Activated CD8-positive, alpha-beta memory T cell treated with anti-CD3 and anti-CD28 coated beads for 1 hour (primary cell): Measurements from ENCODE around the gene RTTN.
"Not testable (repeated sequence)": the region's sequence is repeated elsewhere in the genome, so short reads cannot be mapped to it uniquely, and the experiment has no call there.

Source experiments
- DNase-seq, 2 donors: peaks; one replicate each; pipeline ENCODE4 v3.0.0-alpha.2; 2020; ENCODE audit warnings: low read depth in 1 of 2; ENCODE audit errors: extremely low read depth in 1 of 2

Gene RTTN, protein sequence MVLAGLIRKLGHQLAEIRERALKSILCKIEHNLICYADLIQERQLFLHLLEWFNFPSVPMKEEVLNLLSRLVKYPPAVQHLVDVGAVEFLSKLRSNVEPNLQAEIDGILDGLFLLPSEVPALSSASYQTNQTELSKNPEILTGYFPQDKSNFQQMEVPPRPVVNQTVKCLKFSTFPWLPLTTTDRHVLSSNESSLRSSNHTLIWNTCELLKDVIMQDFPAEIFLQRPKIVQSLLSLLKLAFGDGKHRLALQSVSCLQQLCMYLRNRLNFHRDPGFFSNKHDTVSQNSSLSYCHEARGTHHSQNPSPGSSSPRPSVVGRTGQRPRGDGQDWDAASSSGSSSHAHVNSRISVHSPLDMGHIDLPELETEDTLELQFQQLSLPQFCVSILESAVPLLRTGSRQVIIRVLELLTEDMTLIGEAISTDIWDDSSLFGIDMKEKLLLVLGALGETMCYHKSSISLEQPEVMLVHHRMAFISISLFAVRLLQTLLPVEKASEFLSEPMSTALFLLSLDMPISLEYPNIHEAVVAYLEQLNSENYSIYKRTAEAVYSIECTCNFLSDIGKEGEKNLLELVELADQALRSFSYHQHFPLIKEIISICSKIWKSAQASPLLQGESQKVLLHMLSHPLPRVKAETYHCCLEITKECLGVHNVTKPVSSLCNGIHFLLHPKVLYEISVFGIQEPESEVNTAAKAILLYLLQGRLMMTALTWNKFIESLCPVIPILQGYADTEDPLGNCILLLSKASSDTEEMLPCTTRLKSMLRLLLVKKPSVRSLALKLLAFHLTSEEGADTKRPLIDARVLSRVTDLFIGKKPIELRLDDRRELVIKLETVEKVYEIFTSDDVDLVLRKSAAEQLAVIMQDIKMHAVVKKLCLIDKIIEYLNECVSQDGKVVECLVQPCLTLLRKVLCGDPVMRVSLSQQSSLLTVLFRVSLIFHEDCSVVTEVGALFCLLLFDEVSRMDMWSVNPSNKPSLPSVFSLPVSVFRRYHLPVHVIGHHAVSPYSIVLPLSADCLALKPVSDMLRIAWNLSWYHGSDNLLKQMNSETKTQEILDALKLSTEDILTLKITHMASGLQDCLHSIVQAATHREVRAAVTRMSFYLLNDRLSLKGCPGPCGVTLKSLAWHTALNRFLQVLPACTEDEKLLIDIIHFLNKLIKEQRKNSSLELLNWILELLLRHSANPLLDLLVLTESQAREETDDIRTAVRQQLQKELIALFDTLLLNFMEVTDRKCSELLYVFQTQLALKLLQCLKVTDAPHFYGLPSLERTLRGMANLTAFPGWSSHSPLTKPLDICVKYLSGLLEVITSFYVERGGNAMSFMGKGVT (N-terminal part only)

DNA sequence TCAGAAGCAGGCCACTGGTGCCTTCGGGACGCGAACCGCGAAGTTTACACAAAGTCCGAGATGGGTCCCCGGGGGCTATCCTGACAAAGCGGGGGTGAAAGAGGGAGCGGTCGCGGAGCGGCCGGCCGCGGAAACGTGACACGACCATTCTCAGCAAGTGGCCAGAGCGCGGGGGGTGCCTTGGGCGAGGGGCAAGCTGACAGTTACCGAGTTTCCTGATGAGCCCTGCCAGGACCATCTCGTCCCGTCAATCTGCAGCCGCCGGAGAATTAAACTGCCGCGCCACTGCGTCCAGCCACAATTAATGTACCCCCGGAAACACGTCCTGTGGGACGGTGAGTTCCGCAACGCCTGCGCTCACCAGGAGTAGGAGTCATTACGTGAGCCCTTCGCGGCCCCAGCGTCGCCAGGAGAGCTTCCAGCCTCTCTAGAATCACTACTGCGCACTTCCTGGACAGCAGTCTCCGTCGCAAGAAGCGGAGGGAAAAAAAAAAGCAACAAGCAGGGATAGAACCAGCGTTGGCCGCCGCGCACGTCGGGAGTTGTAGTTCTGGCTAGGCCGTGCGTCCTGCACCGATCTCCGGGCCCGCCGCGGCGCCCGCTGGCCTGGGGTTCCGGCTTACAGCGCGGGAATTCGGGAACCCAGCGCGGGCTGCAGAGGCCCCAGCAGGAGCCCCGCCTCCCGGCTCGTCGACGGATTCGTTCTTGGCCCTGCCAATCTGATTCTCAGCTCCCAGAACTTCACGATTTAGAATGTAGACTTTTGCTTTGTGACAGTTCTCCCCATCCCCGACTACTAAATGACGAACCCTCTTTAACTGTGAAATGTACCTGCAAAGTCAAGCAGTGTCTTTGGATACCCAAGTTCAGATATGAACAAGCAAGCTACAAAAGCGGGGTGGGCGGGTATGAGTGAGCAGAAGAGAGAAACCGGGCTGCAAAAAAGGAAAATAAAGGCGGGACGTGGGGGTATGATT lies at the start of gene RTTN:
TSS of gene RTTN (minus strand) at position 267 of the 977 bp plus-strand sequence. CDS start at position 238, 29 bp downstream.
- peak; percentile 72 to 84 for DNase-seq

GRCh38 chr18:70250781-70251180 lies 45.3 kb upstream of the RTTN start:
- DNase-seq, result no peak

DNA sequence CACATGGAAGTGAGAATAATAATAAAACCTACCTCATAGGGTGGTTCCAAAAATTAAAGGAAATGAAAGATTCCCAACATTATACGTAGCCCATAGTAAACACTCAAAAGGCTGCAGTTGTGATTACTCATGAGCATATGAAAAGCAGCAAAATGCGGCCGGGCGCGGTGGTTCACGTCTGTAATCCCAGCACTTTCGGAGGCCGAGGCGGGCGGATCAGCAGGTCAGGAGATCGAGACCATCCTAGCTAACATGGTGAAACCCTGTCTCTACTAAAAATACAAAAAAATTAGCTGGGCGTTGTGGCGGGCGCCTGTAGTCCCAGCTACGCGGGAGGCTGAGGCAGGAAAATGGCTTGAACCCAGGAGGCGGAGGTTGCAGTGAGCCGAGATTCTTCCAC lies 44.4 kb upstream of the RTTN start:
- not testable (repeated sequence) for DNase-seq

DNA sequence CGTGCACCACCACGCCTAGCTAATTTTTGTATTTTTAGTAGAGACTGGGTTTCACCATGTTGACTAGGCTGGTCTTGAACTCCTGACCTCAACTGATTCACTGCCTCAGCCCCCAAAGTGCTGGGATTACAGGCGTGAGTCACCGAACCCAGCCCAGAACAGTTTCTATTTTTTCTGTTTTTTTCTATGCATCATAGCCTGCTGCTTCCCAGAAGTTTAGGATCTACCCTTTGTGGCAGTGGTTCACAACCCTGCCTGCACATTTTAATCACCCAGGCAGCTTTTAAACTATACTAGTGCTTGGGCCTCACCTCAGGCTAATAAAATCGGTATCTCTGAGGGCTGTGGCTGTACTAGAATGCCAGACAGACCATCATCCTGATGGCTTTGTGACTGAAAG lies 43.6 kb upstream of the RTTN start:
- DNase-seq, result no peak

- no peak for DNase-seq
These were observed 40.6 kb upstream of the RTTN start for GRCh38 chr18:70246061-70246466.

- DNase-seq, result no peak
These were observed 37.8 kb upstream of the RTTN start for GRCh38 chr18:70243131-70243929.

DNA sequence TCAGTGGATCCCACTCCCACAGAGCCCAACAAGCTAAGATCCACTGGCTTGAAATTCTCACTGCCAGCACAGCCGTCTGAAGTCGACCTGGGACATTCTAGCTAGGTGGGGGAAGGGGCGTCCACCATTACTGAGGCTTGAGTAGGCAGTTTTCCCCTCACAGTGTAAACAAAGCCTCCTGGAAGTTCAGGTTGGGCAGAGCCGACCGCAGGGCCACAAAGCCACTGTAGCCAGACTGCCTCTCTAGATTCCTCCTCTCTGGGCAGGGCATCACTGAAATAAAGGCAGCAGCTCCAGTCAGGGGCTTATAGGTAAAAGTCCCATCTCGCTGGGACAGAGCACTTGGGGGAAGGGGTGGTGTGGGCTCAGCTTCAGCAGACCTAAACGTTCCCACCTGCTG lies 31.4 kb upstream of the RTTN start:
- not testable (repeated sequence) for DNase-seq

- no peak for DNase-seq
These were observed 30.0 kb upstream of the RTTN start for GRCh38 chr18:70235478-70235877.

GRCh38 chr18:70234667-70235459 lies 29.4 kb upstream of the RTTN start:
- DNase-seq, result no peak

GRCh38 chr18:70233974-70234373 lies 28.5 kb upstream of the RTTN start:
- no peak for DNase-seq

- DNase-seq, result no peak
These were observed 26.8 kb upstream of the RTTN start for GRCh38 chr18:70232261-70232660.

GRCh38 chr18:70229639-70230038 lies 24.2 kb upstream of the RTTN start:
- DNase-seq, result no peak

DNA sequence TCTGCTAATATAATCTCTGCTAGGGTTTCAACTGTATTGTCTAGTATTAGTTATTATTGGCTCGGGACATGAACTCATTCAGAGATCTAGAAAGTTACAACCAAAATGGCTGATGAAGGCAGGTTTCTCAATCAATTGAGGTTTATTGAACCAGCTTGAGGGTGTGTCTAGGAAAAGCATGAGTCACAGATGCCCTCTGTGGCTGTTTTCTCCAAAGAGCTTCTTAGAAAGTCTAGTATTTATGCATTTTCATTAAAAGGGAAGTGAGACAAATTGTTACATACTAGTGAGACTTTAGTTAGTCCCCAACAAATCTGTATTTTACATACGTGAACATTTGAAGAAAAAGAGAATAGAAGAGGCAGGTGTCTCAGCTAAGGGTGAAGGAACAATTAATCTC lies 23.0 kb upstream of the RTTN start:
- DNase-seq, result no peak

DNA sequence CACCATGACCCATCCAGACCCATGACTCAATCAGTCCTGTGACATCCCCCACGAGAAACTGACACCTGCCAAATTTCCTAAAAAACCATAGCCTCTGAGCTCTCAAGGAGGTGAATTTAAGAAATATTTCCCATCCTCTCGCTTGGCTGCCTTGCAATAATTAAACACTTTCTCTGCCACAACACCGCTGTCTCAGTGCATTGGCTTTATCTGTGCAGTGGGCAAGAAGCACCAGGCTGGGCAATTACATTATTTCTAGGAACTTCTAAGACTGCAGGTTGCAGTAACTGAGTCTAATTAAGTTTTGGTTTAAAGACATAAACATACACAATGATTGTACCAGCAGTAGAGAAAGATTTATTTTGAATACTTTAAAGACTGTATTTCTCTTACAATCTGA lies 22.0 kb upstream of the RTTN start:
- DNase-seq, result no peak

DNA sequence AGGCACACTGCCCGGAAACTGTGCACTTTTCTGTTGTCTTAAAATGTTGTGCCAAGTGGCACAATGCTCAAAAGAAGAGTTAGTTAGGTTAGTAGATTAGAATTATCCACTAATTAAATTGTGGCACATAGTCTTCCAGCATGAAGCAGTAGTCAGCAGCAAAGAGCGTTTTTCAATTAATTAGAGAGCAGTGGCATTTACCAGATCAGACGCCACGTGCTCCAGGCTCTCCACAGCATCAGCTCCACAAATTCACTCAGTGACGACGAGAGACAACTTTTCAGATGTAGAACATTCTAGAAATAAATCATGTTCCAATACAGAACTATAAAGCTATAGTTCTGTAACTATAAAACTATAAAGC lies 16.4 kb upstream of the RTTN start:
- no peak for DNase-seq

GRCh38 chr18:70221156-70221914 lies 15.8 kb upstream of the RTTN start:
- DNase-seq, result no peak

GRCh38 chr18:70220628-70221027 lies 15.1 kb upstream of the RTTN start:
- DNase-seq, result no peak

GRCh38 chr18:70219688-70220087 lies 14.2 kb upstream of the RTTN start:
- no peak for DNase-seq
